Astrocyte (in vitro differentiated cells and primary cell): Measurements from ENCODE around the gene CIPC. TPM values are rescaled to one million over a fixed set of nuclear protein-coding genes. Genes with fewer than 3 reads are reported as not detected.
A peak's percentile ranks its signal among the peaks of the same experiment; 100 is the strongest.

Source experiments
- DNase-seq: peaks from one replicate; pipeline ENCODE4 v3.0.0-alpha.2; 2010; ENCODE audit warnings: low read depth
- FAIRE-seq: peaks from 2 replicates; lab custom pipeline; 2011; peaks lifted over from hg19 to GRCh38; lab: Jason Lieb, UNC
- H2AFZ ChIP-seq: 2 replicates; pipeline ENCODE4 v1.6.0; 2012; ENCODE audit warnings: low read depth, low read length, inconsistent platforms
- H3K27ac ChIP-seq: 2 replicates; pipeline ENCODE4 v1.5.1; 2011; ENCODE audit warnings: low read depth, low read length, inconsistent platforms
- H3K27me3 ChIP-seq: 2 replicates; pipeline ENCODE4 v1.6.0; 2011; ENCODE audit warnings: low read length, inconsistent platforms; ENCODE audit not compliant: insufficient read depth
- H3K36me3 ChIP-seq: 2 replicates; pipeline ENCODE4 v1.5.1; 2011; ENCODE audit warnings: low read length, inconsistent platforms; ENCODE audit not compliant: insufficient read depth
- H3K4me1 ChIP-seq: 2 replicates; pipeline ENCODE4 v1.5.1; 2011; ENCODE audit warnings: low read length, inconsistent platforms; ENCODE audit not compliant: insufficient read depth
- H3K4me2 ChIP-seq: 2 replicates; pipeline ENCODE4 v1.6.0; 2012; ENCODE audit warnings: low read length, inconsistent platforms
- H3K4me3 ChIP-seq: 2 replicates; pipeline ENCODE4 v1.5.1; 2011; ENCODE audit warnings: low read depth, mild to moderate bottlenecking, low read length, inconsistent platforms; ENCODE audit not compliant: insufficient read depth
- H3K79me2 ChIP-seq: 2 replicates; pipeline ENCODE4 v1.6.0; 2012; ENCODE audit warnings: mild to moderate bottlenecking, low read length, inconsistent platforms; ENCODE audit not compliant: insufficient read depth
- H3K9ac ChIP-seq: 2 replicates; pipeline ENCODE4 v1.6.0; 2012; ENCODE audit warnings: mild to moderate bottlenecking, low read length, inconsistent platforms
- H3K9me3 ChIP-seq: 2 replicates; pipeline ENCODE4 v1.5.1; 2012; ENCODE audit warnings: low read depth, mild to moderate bottlenecking, low read length, inconsistent platforms; ENCODE audit not compliant: insufficient read depth
- H4K20me1 ChIP-seq: 2 replicates; pipeline ENCODE4 v1.6.0; 2012; ENCODE audit warnings: low read length, inconsistent platforms; ENCODE audit not compliant: insufficient read depth
- H3K27ac Mint-ChIP-seq: one replicate; pipeline ENCODE4 v1.8.0; 2021; ENCODE audit warnings: mild to moderate bottlenecking, mixed read lengths; ENCODE audit not compliant: unreplicated experiment
- H3K27me3 Mint-ChIP-seq: one replicate; pipeline ENCODE4 v1.8.0; 2021; ENCODE audit warnings: low read depth, mixed read lengths; ENCODE audit not compliant: unreplicated experiment
- H3K36me3 Mint-ChIP-seq: one replicate; pipeline ENCODE4 v1.8.0; 2021; ENCODE audit warnings: low read depth, mixed read lengths; ENCODE audit not compliant: unreplicated experiment
- H3K4me1 Mint-ChIP-seq: one replicate; pipeline ENCODE4 v1.8.0; 2021; ENCODE audit warnings: low read depth, mixed read lengths; ENCODE audit not compliant: unreplicated experiment
- H3K4me3 Mint-ChIP-seq: one replicate; pipeline ENCODE4 v1.8.0; 2021; ENCODE audit warnings: mild to moderate bottlenecking, moderate library complexity, mixed read lengths; ENCODE audit not compliant: unreplicated experiment
- H3K9me3 Mint-ChIP-seq: one replicate; pipeline ENCODE4 v1.8.0; 2021; ENCODE audit warnings: mild to moderate bottlenecking, mixed read lengths; ENCODE audit not compliant: unreplicated experiment
- CTCF ChIP-seq: IDR thresholded peaks from 2 replicates; pipeline ENCODE4 v1.5.1; 2011; ENCODE audit warnings: low read depth, mild to moderate bottlenecking, inconsistent platforms, low read length, moderate library complexity; ENCODE audit not compliant: insufficient read depth
- EZH2 ChIP-seq: IDR thresholded peaks from 2 replicates; pipeline ENCODE4 v1.6.1; 2012; ENCODE audit warnings: mild to moderate bottlenecking, low read length, inconsistent platforms; ENCODE audit not compliant: insufficient read depth
- total RNA-seq: library from RNA; stranded (reverse); gene quantifications from 2 replicates; pipeline ENCODE4 v1.2.1, GENCODE V29; 2021

CIPC gene
- total RNA-seq, 1 donor from 2014 or later, result 20.2 TPM

GRCh38 chr14:77058785-77059184 is 39.3 kb upstream of the CIPC start:
- FAIRE-seq, result no peak
- Histone ChIP-seq H3K79me2 (no peaks in the 10 kb centered on the region), H3K4me1 (peaks cover 12% of the 10 kb centered on the region), H3K9ac (peak overlapping the region; percentile 44), H2AFZ (no peak overlapping the region), H3K4me3 (no peak overlapping the region), H3K9me3 (peaks cover 3% of the 10 kb centered on the region), H3K36me3 (no peaks in the 10 kb centered on the region), H3K4me2 (peak overlapping the region; percentile 48), H3K27me3 (no peaks in the 10 kb centered on the region), H4K20me1 (no peaks in the 10 kb centered on the region), H3K27ac (peak overlapping the region; percentile 10)
- no peak for TF ChIP-seq EZH2
- TF ChIP-seq CTCF, result no peak
- Mint-ChIP-seq H3K36me3 (no peaks in the 10 kb centered on the region), H3K27me3 (peaks cover 11% of the 10 kb centered on the region), H3K27ac (no peak overlapping the region), H3K4me3 (no peak overlapping the region), H3K4me1 (peaks cover 7% of the 10 kb centered on the region), H3K9me3 (peaks cover 4% of the 10 kb centered on the region)
- DNase-seq, result no peak

GRCh38 chr14:77059276-77059915 is 38.7 kb upstream of the CIPC start:
- Histone ChIP-seq H3K9ac (peak overlapping the region; percentile 44), H3K27ac (peak overlapping the region; percentile 10), H3K79me2 (no peaks in the 10 kb centered on the region), H3K27me3 (no peaks in the 10 kb centered on the region), H3K36me3 (no peaks in the 10 kb centered on the region), H4K20me1 (no peaks in the 10 kb centered on the region), H3K4me1 (peaks cover 12% of the 10 kb centered on the region), H2AFZ (peak overlapping the region; percentile 46), H3K4me3 (no peak overlapping the region), H3K4me2 (peak overlapping the region; percentile 48), H3K9me3 (peaks cover 3% of the 10 kb centered on the region)
- Mint-ChIP-seq H3K27ac (peak overlapping the region; percentile 3), H3K27me3 (peaks cover 14% of the 10 kb centered on the region), H3K4me1 (peaks cover 7% of the 10 kb centered on the region), H3K4me3 (no peak overlapping the region), H3K36me3 (no peaks in the 10 kb centered on the region), H3K9me3 (peaks cover 4% of the 10 kb centered on the region)
- DNase-seq (peak; percentile 96), FAIRE-seq (peak; percentile 69)
- TF ChIP-seq EZH2, result no peak
- TF ChIP-seq CTCF, result no peak

GRCh38 chr14:77061630-77062257 is 36.3 kb upstream of the CIPC start:
- H3K27ac Mint-ChIP-seq, result no peak overlapping the region
- peaks cover 7% of the 10 kb centered on the region for H3K4me1 Mint-ChIP-seq
- no peak overlapping the region for H2AFZ ChIP-seq
- H3K79me2 ChIP-seq, result no peaks in the 10 kb centered on the region
- no peak for FAIRE-seq
- H3K36me3 ChIP-seq, result no peaks in the 10 kb centered on the region
- H3K9me3 Mint-ChIP-seq, result peaks cover 4% of the 10 kb centered on the region
- DNase-seq, result no peak
- no peaks in the 10 kb centered on the region for H3K27me3 ChIP-seq
- H4K20me1 ChIP-seq, result no peaks in the 10 kb centered on the region
- no peak overlapping the region for H3K9ac ChIP-seq
- no peaks in the 10 kb centered on the region for H3K9me3 ChIP-seq
- no peaks in the 10 kb centered on the region for H3K36me3 Mint-ChIP-seq
- H3K27me3 Mint-ChIP-seq, result peaks cover 19% of the 10 kb centered on the region
- TF ChIP-seq CTCF (no peak), EZH2 (no peak)
- no peak overlapping the region for H3K4me3 ChIP-seq
- no peak overlapping the region for H3K27ac ChIP-seq
- H3K4me1 ChIP-seq, result peaks cover 12% of the 10 kb centered on the region
- no peak overlapping the region for H3K4me3 Mint-ChIP-seq
- H3K4me2 ChIP-seq, result no peak overlapping the region
